Vagina (tissue), 2 donors: Measurements from ENCODE around the gene VRK3.

ENCODE experiments used
- CTCF ChIP-seq, 3 experiments: fragments of 450-650 bp in 2 of 3; fragments of 200-600 bp in 1 of 3; sonication (generic) in 1 of 3; IDR thresholded peaks; one replicate each; pipeline ENCODE4 v1.5.1; 2017 to 2019; ENCODE audit warnings: antibody characterized with exemption in 3 of 3, mild to moderate bottlenecking in 2 of 3, moderate library complexity in 2 of 3
- POLR2A ChIP-seq, 2 donors: fragments of 450-650 bp; IDR thresholded peaks; one replicate each; pipeline ENCODE4 v1.6.1; 2017; ENCODE audit warnings: antibody characterized with exemption in 2 of 2, mild to moderate bottlenecking in 2 of 2, moderate library complexity in 2 of 2
- POLR2AphosphoS5 ChIP-seq, 2 donors: sonication (generic); formaldehyde crosslinking; IDR thresholded peaks; one replicate each; pipeline ENCODE4 v1.9.0; 2017; ENCODE audit warnings: antibody characterized with exemption in 2 of 2, mild to moderate bottlenecking in 2 of 2, low read depth in 1 of 2; ENCODE audit not compliant: insufficient read depth in 1 of 2

- no peak for TF ChIP-seq POLR2AphosphoS5 (IDR thresholded peaks at IDR 0.05; ENCODE audit: insufficient read depth in 1 of 2, low read depth in 1 of 2)
- no peak for TF ChIP-seq CTCF (IDR thresholded peaks at IDR 0.05)
- TF ChIP-seq POLR2A (IDR thresholded peaks at IDR 0.05) = no peak
These were observed 33.3 kb upstream of the VRK3 start for GRCh38 chr19:50058425-50058824.
